H1 (cell line): ENCODE results near the gene IL10. TPM values are rescaled to one million over a fixed set of nuclear protein-coding genes. Genes with fewer than 3 reads are reported as not detected.

ENCODE experiments used
- CTCF ChIA-PET: fragments of 300-600 bp; sonication (Branson Sonifier 250); formaldehyde crosslinking; loops from one replicate; lab custom pipeline; 2021; ENCODE audit not compliant: partially characterized antibody; lab: Charles Lee
- POLR2A ChIA-PET: fragments of 300-600 bp; sonication (Branson Sonifier 250); formaldehyde crosslinking; loops from one replicate; lab custom pipeline; 2021; ENCODE audit warnings: inconsistent platforms; ENCODE audit not compliant: partially characterized antibody; lab: Charles Lee
- DNase-seq, 2 experiments: peaks; one replicate each; pipeline versions ENCODE4 v3.0.0 to v3.0.0-alpha.2; 2010 to 2022; ENCODE audit warnings: low spot score in 2 of 2, low read depth in 1 of 2, mixed read lengths in 1 of 2
- FAIRE-seq: peaks from 2 replicates; lab custom pipeline; 2011; peaks lifted over from hg19 to GRCh38; lab: Jason Lieb, UNC
- H2AFZ ChIP-seq: 2 replicates; pipeline ENCODE4 v1.8.1; 2012; ENCODE audit warnings: low read length, inconsistent platforms
- H2AK5ac ChIP-seq: 2 replicates; pipeline ENCODE4 v1.6.1; 2013; ENCODE audit warnings: low read depth, low read length
- H2BK120ac ChIP-seq: replicated peaks from 2 replicates; pipeline ENCODE3; 2013; ENCODE audit warnings: low read depth, low read length, inconsistent platforms
- H2BK12ac ChIP-seq: 2 replicates; pipeline ENCODE4 v1.6.1; 2013; ENCODE audit warnings: low read depth, low read length
- H2BK15ac ChIP-seq: 2 replicates; pipeline ENCODE4 v1.6.1; 2013; ENCODE audit warnings: low read length
- H2BK20ac ChIP-seq: 2 replicates; pipeline ENCODE4 v1.6.1; 2013; ENCODE audit warnings: low read length
- H2BK5ac ChIP-seq: 2 replicates; pipeline ENCODE4 v1.6.1; 2013; ENCODE audit warnings: low read depth, low read length
- H3K14ac ChIP-seq: 2 replicates; pipeline ENCODE4 v1.6.1; 2013; ENCODE audit warnings: inconsistent platforms; ENCODE audit not compliant: insufficient read length
- H3K18ac ChIP-seq: 2 replicates; pipeline ENCODE4 v1.6.1; 2013; ENCODE audit warnings: low read length; ENCODE audit errors: extremely low read depth
- H3K23ac ChIP-seq: 2 replicates; pipeline ENCODE4 v1.6.1; 2013; ENCODE audit warnings: inconsistent platforms; ENCODE audit not compliant: insufficient read length
- H3K23me2 ChIP-seq: 2 replicates; pipeline ENCODE4 v1.6.1; 2013; ENCODE audit warnings: low read depth, low read length
- H3K27ac ChIP-seq: 2 replicates; pipeline ENCODE4 v1.6.1; 2011; ENCODE audit warnings: low read depth, low read length, inconsistent platforms
- H3K27me3 ChIP-seq, 4 experiments: replicated peaks in 1 of 4; 1 replicate in 1 of 4; 2 replicates in 3 of 4; pipeline versions ENCODE4 v1.6.1 to v1.8.1; 2011 to 2013; ENCODE audit warnings: low read length in 3 of 4, mild to moderate bottlenecking in 3 of 4, inconsistent platforms in 2 of 4, mixed read lengths in 2 of 4, moderate library complexity in 1 of 4; ENCODE audit not compliant: control insufficient read depth in 3 of 4, insufficient read depth in 3 of 4; ENCODE audit errors: extremely low read depth in 1 of 4
- H3K36me3 ChIP-seq, 4 experiments: 2 replicates each; pipeline versions ENCODE4 v1.6.1 to v1.8.1; 2011 to 2013; ENCODE audit warnings: mild to moderate bottlenecking in 4 of 4, low read length in 3 of 4, moderate library complexity in 2 of 4, control low read depth in 1 of 4, inconsistent platforms in 1 of 4; ENCODE audit not compliant: insufficient read depth in 4 of 4, control insufficient read depth in 2 of 4
- H3K4ac ChIP-seq: replicated peaks from 2 replicates; pipeline ENCODE3; 2013; ENCODE audit warnings: low read length, low read depth, mixed read lengths, inconsistent platforms; ENCODE audit not compliant: insufficient read length
- H3K4me1 ChIP-seq, 4 experiments: replicated peaks in 1 of 4; 1 replicate in 1 of 4; 2 replicates in 3 of 4; pipeline versions ENCODE4 v1.6.1 to v1.8.1; 2011 to 2013; ENCODE audit warnings: low read length in 3 of 4, inconsistent platforms in 2 of 4, mixed read lengths in 1 of 4; ENCODE audit not compliant: insufficient read depth in 4 of 4, control insufficient read depth in 3 of 4
- H3K4me2 ChIP-seq, 2 experiments: 2 replicates each; pipeline versions ENCODE4 v1.6.1 to v1.8.1; 2011 to 2013; ENCODE audit warnings: low read depth in 2 of 2, low read length in 2 of 2, control low read depth in 1 of 2, inconsistent platforms in 1 of 2, mild to moderate bottlenecking in 1 of 2; ENCODE audit not compliant: insufficient read depth in 1 of 2
- H3K4me3 ChIP-seq, 4 experiments: fragments of 200-600, 300-600 bp in 1 of 4; sonication (generic), shearing (Covaris generic), sonication (Bioruptor Twin) in 1 of 4; 2 replicates each; pipeline versions ENCODE4 v1.5.1 to v1.8.1; 2011 to 2016; ENCODE audit warnings: low read length in 4 of 4, low read depth in 3 of 4, control low read depth in 2 of 4, inconsistent platforms in 2 of 4, mild to moderate bottlenecking in 2 of 4, mixed read lengths in 1 of 4, moderate library complexity in 1 of 4; ENCODE audit not compliant: insufficient read depth in 2 of 4; ENCODE audit errors: extremely low read depth in 1 of 4
- H3K56ac ChIP-seq: replicated peaks from 2 replicates; pipeline ENCODE3; 2013; ENCODE audit warnings: low read depth, mild to moderate bottlenecking, mixed read lengths, low read length, inconsistent platforms; ENCODE audit not compliant: insufficient read length
- H3K79me1 ChIP-seq: 2 replicates; pipeline ENCODE4 v1.6.1; 2013; ENCODE audit warnings: low read depth, low read length, control low read depth
- H3K79me2 ChIP-seq, 2 experiments: 2 replicates each; pipeline versions ENCODE4 v1.6.1 to v1.8.1; 2012 to 2013; ENCODE audit warnings: low read length in 2 of 2, mild to moderate bottlenecking in 2 of 2, inconsistent platforms in 1 of 2; ENCODE audit not compliant: insufficient read depth in 2 of 2, control insufficient read depth in 1 of 2
- H3K9ac ChIP-seq, 4 experiments: replicated peaks in 1 of 4; 1 replicate in 1 of 4; 2 replicates in 3 of 4; pipeline versions ENCODE4 v1.6.1 to v1.8.1; 2011 to 2013; ENCODE audit warnings: low read depth in 3 of 4, low read length in 3 of 4, control low read depth in 2 of 4, mild to moderate bottlenecking in 2 of 4, moderate library complexity in 2 of 4, inconsistent platforms in 1 of 4; ENCODE audit errors: extremely low read depth in 1 of 4
- H3K9me3 ChIP-seq, 2 experiments: 2 replicates each; pipeline versions ENCODE4 v1.6.1 to v1.8.1; 2012 to 2013; ENCODE audit warnings: mild to moderate bottlenecking in 2 of 2, moderate library complexity in 2 of 2, control low read depth in 1 of 2, inconsistent platforms in 1 of 2, low read depth in 1 of 2, low read length in 1 of 2, mixed read lengths in 1 of 2; ENCODE audit not compliant: insufficient read depth in 2 of 2
- H4K20me1 ChIP-seq, 2 experiments: replicated peaks in 1 of 2; 2 replicates each; pipeline versions ENCODE3 to v1.8.1; 2011 to 2013; ENCODE audit warnings: inconsistent platforms in 2 of 2, low read length in 2 of 2, mild to moderate bottlenecking in 1 of 2; ENCODE audit not compliant: insufficient read depth in 2 of 2, control insufficient read depth in 1 of 2
- H4K5ac ChIP-seq: 2 replicates; pipeline ENCODE4 v1.6.1; 2013; ENCODE audit warnings: low read length, low read depth, mixed read lengths, inconsistent platforms; ENCODE audit not compliant: insufficient read length
- H4K8ac ChIP-seq: 2 replicates; pipeline ENCODE4 v1.8.0; 2013; ENCODE audit warnings: mild to moderate bottlenecking, moderate library complexity, low read length, inconsistent platforms; ENCODE audit not compliant: insufficient read depth; ENCODE audit errors: extremely low read depth
- H4K91ac ChIP-seq: replicated peaks from 2 replicates; pipeline ENCODE3; 2013; ENCODE audit warnings: low read length, mixed read lengths, inconsistent platforms; ENCODE audit not compliant: insufficient read length
- BACH1 ChIP-seq: IDR thresholded peaks from 2 replicates; pipeline ENCODE4 v1.6.1; 2012; ENCODE audit warnings: low read length, improper control_type of control experiment
- EZH2 ChIP-seq: fragments of 200-600 bp; sonication (generic); IDR thresholded peaks from 2 replicates; pipeline ENCODE4 v1.7.1; 2012; ENCODE audit warnings: low read depth, mild to moderate bottlenecking, moderate library complexity, low read length, inconsistent platforms; ENCODE audit not compliant: severe bottlenecking
- NRF1 ChIP-seq: IDR thresholded peaks from 2 replicates; pipeline ENCODE4 v1.6.1; 2011; ENCODE audit warnings: mild to moderate bottlenecking, low read depth, low read length, improper control_type of control experiment
- SP2 ChIP-seq: IDR thresholded peaks from 2 replicates; pipeline ENCODE4 v1.6.1; 2012; ENCODE audit warnings: mild to moderate bottlenecking, low read length, inconsistent platforms
- SUZ12 ChIP-seq: fragments of 200-600 bp; sonication (generic); IDR thresholded peaks from 2 replicates; pipeline ENCODE4 v1.6.1; 2012; ENCODE audit warnings: mild to moderate bottlenecking, inconsistent platforms, low read length, moderate library complexity, mixed read lengths
- WGBS, 2 experiments: shearing (Covaris generic) in 1 of 2; methylation state at CpG; one replicate each; pipeline versions ENCODE4 v1.1.6 to v1.1.7; 2013 to 2015; ENCODE audit warnings: low lambda C conversion rate in 2 of 2, mixed read lengths in 2 of 2, inconsistent platforms in 1 of 2, low coverage in 1 of 2, missing lambda C conversion rate in 1 of 2; ENCODE audit not compliant: insufficient replicate concordance in 2 of 2, insufficient coverage in 1 of 2, insufficient read length in 1 of 2; ENCODE audit errors: extremely low coverage in 1 of 2, missing lambda C conversion rate in 1 of 2; 5-methylcytosine and 5-hydroxymethylcytosine counted together
- polyA plus RNA-seq, 7 experiments: library from polyadenylated mRNA; depleted of rRNA in 3 of 7; stranded (reverse) in 5 of 7; unstranded in 2 of 7; fragments of >200 nt in 5 of 7; fragments of 200-250 nt in 2 of 7; gene quantifications; 1 replicate in 5 of 7; 2 replicates in 1 of 7; 4 replicates in 1 of 7; pipeline versions ENCODE4 v1.2.1 to v1.2.3, GENCODE V29; 2011 to 2013; ENCODE audit warnings: missing spikeins in 2 of 7, mixed read lengths in 2 of 7
- total RNA-seq: library from RNA; stranded (reverse); fragmentation: NEBNext Ultra II Directional; extraction: Animal tissue kit (Norgen Biotek cat#: 25700); gene quantifications from 2 replicates; pipeline ENCODE4 v1.2.1, GENCODE V29; 2021

The IL10 gene
- total and polyA plus RNA-seq, 2 of the 8 experiments (the other 6 are each of a cell fraction or from before 2014, with no cell fraction given) = not detected

- Histone ChIP-seq H4K8ac (no peak overlapping the region), H2AK5ac (no peak overlapping the region), H3K18ac (no peak overlapping the region), H3K36me3 (no peaks in the 10 kb centered on the region), H2BK120ac (no peak overlapping the region), H3K23ac (no peak overlapping the region), H3K4me3 (no peak overlapping the region), H2AFZ (no peak overlapping the region), H2BK15ac (no peak overlapping the region), H3K56ac (no peak overlapping the region), H3K79me2 (no peaks in the 10 kb centered on the region), H4K91ac (no peak overlapping the region), H4K20me1 (no peaks in the 10 kb centered on the region), H3K4me1 (no peaks in the 10 kb centered on the region), H3K79me1 (no peaks in the 10 kb centered on the region), H3K14ac (no peak overlapping the region), H3K9ac (no peak overlapping the region), H2BK5ac (no peak overlapping the region), H3K27ac (no peak overlapping the region), H3K27me3 (no peaks in the 10 kb centered on the region), H3K4me2 (no peak overlapping the region), H3K9me3 (no peaks in the 10 kb centered on the region), H4K5ac (no peak overlapping the region), H3K23me2 (no peaks in the 10 kb centered on the region), H2BK20ac (no peak overlapping the region), H3K4ac (no peak overlapping the region), H2BK12ac (no peak overlapping the region)
- WGBS, 2 experiments = 78% methylated on average over 4 of the region's 4 CpGs; no CpG with 5 or more reads in 1 of the 2 experiments
- POLR2A ChIA-PET = no interaction called here
- CTCF ChIA-PET = interaction anchor here (0.8 to 5.7 kb wide), 9 partner anchors 9 to 201 kb away, joined by 3 to 24 read pairs (median 3); no protein-coding TSS in a partner anchor
- no peak for TF ChIP-seq SP2
- TF ChIP-seq BACH1 = no peak
- no peak for TF ChIP-seq EZH2
- TF ChIP-seq SUZ12 = no peak
- TF ChIP-seq NRF1 = no peak
- FAIRE-seq (no peak), DNase-seq (no peak)
Observed at GRCh38 chr1:206802401-206802800, 30.1 kb upstream of the IL10 start.
